Measurements from ENCODE around the gene ZNHIT2.

DNA sequence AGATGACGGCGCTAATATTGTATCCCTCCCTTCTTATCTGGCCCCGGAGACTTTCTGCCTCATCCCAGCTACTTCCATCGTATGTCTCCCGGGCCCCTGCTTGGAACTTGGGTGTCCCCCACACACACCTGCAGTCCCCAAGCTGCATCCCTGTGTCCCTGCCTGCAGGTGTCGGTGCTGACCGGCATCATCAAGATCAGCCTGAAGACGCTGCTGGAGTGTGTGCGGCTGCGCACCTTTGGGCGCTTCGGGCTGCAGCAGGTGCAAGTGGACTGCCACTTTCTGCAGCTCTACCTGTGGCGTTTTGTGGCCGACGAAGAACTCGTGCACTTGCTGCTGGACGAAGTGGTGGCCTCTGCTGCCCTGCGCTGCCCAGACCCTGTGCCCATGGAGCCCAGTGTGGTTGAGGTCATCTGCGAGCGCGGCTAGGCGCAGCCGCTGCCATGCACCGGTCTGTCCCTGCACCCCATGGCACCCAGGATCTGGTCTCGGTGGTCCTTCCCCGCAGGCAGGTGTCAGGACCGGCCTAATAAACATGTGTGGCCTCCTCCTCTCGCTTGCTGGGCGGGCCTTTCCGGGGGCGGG lies 6.2 kb downstream of the ZNHIT2 start:
- TF ChIP-seq, protein P1, sequence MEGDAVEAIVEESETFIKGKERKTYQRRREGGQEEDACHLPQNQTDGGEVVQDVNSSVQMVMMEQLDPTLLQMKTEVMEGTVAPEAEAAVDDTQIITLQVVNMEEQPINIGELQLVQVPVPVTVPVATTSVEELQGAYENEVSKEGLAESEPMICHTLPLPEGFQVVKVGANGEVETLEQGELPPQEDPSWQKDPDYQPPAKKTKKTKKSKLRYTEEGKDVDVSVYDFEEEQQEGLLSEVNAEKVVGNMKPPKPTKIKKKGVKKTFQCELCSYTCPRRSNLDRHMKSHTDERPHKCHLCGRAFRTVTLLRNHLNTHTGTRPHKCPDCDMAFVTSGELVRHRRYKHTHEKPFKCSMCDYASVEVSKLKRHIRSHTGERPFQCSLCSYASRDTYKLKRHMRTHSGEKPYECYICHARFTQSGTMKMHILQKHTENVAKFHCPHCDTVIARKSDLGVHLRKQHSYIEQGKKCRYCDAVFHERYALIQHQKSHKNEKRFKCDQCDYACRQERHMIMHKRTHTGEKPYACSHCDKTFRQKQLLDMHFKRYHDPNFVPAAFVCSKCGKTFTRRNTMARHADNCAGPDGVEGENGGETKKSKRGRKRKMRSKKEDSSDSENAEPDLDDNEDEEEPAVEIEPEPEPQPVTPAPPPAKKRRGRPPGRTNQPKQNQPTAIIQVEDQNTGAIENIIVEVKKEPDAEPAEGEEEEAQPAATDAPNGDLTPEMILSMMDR (conservative IDR thresholded peaks at IDR 0.05; ENCODE audit: low read depth, low read length) = no peak
- no peak for TF ChIP-seq EZH2 (IDR thresholded peaks at IDR 0.05; ENCODE audit: borderline replicate concordance, low read depth, low read length, poor library complexity, severe bottlenecking)

Measured in A673 (cell line).